ENCODE data around the gene SPDYE8. TPM values are rescaled to one million over a fixed set of nuclear protein-coding genes. Genes with fewer than 3 reads are reported as not detected.

Gene SPDYE8
- total RNA-seq, 1 donor from 2014 or later, result not detected

Other genes with a start within 250 kb of the SPDYE8 start
- 3.1 TPM for gene TYW1B, start 201.6 kb downstream of the SPDYE8 start, total RNA-seq
- gene POM121, start 104.7 kb downstream of the SPDYE8 start, total RNA-seq, result 15.5 TPM
- gene TRIM74, start 60.3 kb downstream of the SPDYE8 start, total RNA-seq, result 0.81 TPM
- not detected for gene SPDYE11, start 28.1 kb upstream of the SPDYE8 start, total RNA-seq
- not detected for gene SPDYE9, start 56.3 kb upstream of the SPDYE8 start, total RNA-seq

All from Right ventricle myocardium inferior (tissue), 1 donor.